CD4-positive, alpha-beta T cell treated with Interleukin-12 subunit alpha and Interleukin-12 subunit beta, for 1 hour (primary cell): ENCODE measurements around the gene TSPAN5.
"Not testable (repeated sequence)": the region's sequence is repeated elsewhere in the genome, so short reads cannot be mapped to it uniquely, and the experiment has no call there.

Experiments used
- DNase-seq: peaks from one replicate; pipeline ENCODE4 v3.0.0-alpha.2; 2020

TSPAN5 gene

GRCh38 chr4:98482847-98483806 is 175.3 kb downstream of the TSPAN5 start:
- DNase-seq: no peak

- no peak for DNase-seq
These were observed 175.9 kb downstream of the TSPAN5 start for GRCh38 chr4:98482503-98482846.

GRCh38 chr4:98481167-98481566 is 177.2 kb downstream of the TSPAN5 start:
- no peak for DNase-seq

- DNase-seq: no peak
These were observed 177.9 kb downstream of the TSPAN5 start for GRCh38 chr4:98480535-98480934.

- not testable (repeated sequence) for DNase-seq
These were observed 178.8 kb downstream of the TSPAN5 start for GRCh38 chr4:98479590-98479989.

GRCh38 chr4:98476891-98477290 is 181.5 kb downstream of the TSPAN5 start:
- no peak for DNase-seq

GRCh38 chr4:98474408-98474844 is 184.0 kb downstream of the TSPAN5 start:
- no peak for DNase-seq

- no peak for DNase-seq
These were observed 185.4 kb downstream of the TSPAN5 start for GRCh38 chr4:98473046-98473445.

- DNase-seq: no peak
These were observed 187.6 kb downstream of the TSPAN5 start for GRCh38 chr4:98470831-98471230.

GRCh38 chr4:98470366-98470765 is 188.0 kb downstream of the TSPAN5 start:
- no peak for DNase-seq

GRCh38 chr4:98469771-98470170 is 188.6 kb downstream of the TSPAN5 start:
- no peak for DNase-seq

GRCh38 chr4:98468709-98469108 is 189.7 kb downstream of the TSPAN5 start:
- DNase-seq: no peak

- peak; percentile 76 for DNase-seq
These were observed 190.8 kb downstream of the TSPAN5 start for GRCh38 chr4:98467627-98468072.

GRCh38 chr4:98466868-98467599 is 191.4 kb downstream of the TSPAN5 start:
- DNase-seq: no peak

GRCh38 chr4:98462487-98462886 is 195.9 kb downstream of the TSPAN5 start:
- DNase-seq: no peak

- DNase-seq: not testable (repeated sequence)
These were observed 197.1 kb downstream of the TSPAN5 start for GRCh38 chr4:98461121-98461865.

- DNase-seq: not testable (repeated sequence)
These were observed 201.0 kb downstream of the TSPAN5 start for GRCh38 chr4:98457422-98457821.

- no peak for DNase-seq
These were observed 206.3 kb downstream of the TSPAN5 start for GRCh38 chr4:98452091-98452490.

GRCh38 chr4:98448908-98449307 is 209.5 kb downstream of the TSPAN5 start:
- peak; percentile 21 for DNase-seq

- DNase-seq: peak; percentile 9
These were observed 210.8 kb downstream of the TSPAN5 start for GRCh38 chr4:98447648-98448047.

- peak; percentile 65 for DNase-seq
These were observed 211.7 kb downstream of the TSPAN5 start for GRCh38 chr4:98446499-98447375.

GRCh38 chr4:98444371-98444770 is 214.0 kb downstream of the TSPAN5 start:
- DNase-seq: no peak
